H1 (cell line): ENCODE data around the gene DSTN. TPM values are rescaled to one million over a fixed set of nuclear protein-coding genes. Genes with fewer than 3 reads are reported as not detected.

Source experiments
- polyA plus RNA-seq, 7 experiments: library from polyadenylated mRNA; depleted of rRNA in 3 of 7; stranded (reverse) in 5 of 7; unstranded in 2 of 7; fragments of >200 nt in 5 of 7; fragments of 200-250 nt in 2 of 7; gene quantifications; 1 replicate in 5 of 7; 2 replicates in 1 of 7; 4 replicates in 1 of 7; pipeline versions ENCODE4 v1.2.1 to v1.2.3, GENCODE V29; 2011 to 2013; ENCODE audit warnings: missing spikeins in 2 of 7, mixed read lengths in 2 of 7
- total RNA-seq: library from RNA; stranded (reverse); fragmentation: NEBNext Ultra II Directional; extraction: Animal tissue kit (Norgen Biotek cat#: 25700); gene quantifications from 2 replicates; pipeline ENCODE4 v1.2.1, GENCODE V29; 2021
- TF ChIP-seq, protein P1 (sequence below), 3 experiments: IDR thresholded peaks; 1 replicate in 2 of 3; 2 replicates in 1 of 3; pipeline versions ENCODE4 v1.5.1 to v1.6.1; 2011; ENCODE audit warnings: low read length in 3 of 3, mild to moderate bottlenecking in 3 of 3, inconsistent platforms in 2 of 3, low read depth in 1 of 3, moderate library complexity in 1 of 3; ENCODE audit not compliant: insufficient read depth in 1 of 3; ENCODE audit errors: control extremely low read depth in 1 of 3

DSTN gene
- total and polyA plus RNA-seq, 2 of the 8 experiments (the other 6 are each of a cell fraction or from before 2014, with no cell fraction given): 43.3 to 208 TPM

DNA sequence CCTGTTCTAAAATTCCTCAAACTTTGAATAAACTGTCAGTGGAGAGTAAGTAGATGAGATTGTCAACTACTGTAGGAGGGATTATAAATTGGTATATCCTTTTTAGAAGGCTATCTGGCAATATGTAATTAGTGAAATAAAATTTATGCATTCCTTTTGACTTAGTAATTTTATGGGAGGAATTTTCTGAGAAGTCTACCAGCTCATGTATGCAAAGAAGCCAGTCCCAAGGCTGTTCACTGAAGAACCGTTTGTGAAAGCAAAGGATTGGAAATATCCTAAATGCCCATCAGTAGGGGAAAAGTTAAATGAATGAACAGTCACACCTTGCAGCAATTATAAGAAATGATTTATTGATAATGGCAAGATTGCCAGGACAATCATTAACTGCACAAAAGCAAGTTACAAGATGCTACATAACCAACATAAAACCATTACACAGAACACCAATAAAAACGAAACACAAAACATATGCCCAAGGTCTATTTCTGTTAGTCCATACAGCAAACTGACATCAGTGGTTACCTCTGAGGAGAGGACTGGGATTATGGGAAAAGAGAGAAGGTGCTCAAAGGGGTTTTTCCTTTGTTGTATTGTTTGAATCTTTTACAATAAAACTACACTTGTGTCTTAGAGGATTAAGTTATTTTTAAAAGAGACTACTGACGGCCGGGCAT lies 4.6 kb upstream of the DSTN start (continued):
- TF ChIP-seq, protein P1, sequence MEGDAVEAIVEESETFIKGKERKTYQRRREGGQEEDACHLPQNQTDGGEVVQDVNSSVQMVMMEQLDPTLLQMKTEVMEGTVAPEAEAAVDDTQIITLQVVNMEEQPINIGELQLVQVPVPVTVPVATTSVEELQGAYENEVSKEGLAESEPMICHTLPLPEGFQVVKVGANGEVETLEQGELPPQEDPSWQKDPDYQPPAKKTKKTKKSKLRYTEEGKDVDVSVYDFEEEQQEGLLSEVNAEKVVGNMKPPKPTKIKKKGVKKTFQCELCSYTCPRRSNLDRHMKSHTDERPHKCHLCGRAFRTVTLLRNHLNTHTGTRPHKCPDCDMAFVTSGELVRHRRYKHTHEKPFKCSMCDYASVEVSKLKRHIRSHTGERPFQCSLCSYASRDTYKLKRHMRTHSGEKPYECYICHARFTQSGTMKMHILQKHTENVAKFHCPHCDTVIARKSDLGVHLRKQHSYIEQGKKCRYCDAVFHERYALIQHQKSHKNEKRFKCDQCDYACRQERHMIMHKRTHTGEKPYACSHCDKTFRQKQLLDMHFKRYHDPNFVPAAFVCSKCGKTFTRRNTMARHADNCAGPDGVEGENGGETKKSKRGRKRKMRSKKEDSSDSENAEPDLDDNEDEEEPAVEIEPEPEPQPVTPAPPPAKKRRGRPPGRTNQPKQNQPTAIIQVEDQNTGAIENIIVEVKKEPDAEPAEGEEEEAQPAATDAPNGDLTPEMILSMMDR (IDR thresholded peaks at IDR 0.05; ENCODE audit: control extremely low read depth in 1 of 3, insufficient read depth in 1 of 3, low read depth in 1 of 3, low read length in 3 of 3): no peak
